OCI-LY1 (cell line): ENCODE results near the gene PTPRM.

Experiments used
- CTCF ChIP-seq: fragments of 200-600 bp; sonication (generic), shearing (Covaris generic); IDR thresholded peaks from 2 replicates; pipeline ENCODE4 v1.5.1; 2017; ENCODE audit warnings: mild to moderate bottlenecking, antibody characterized with exemption, low read length, moderate library complexity, mixed read lengths
- EZH2 ChIP-seq: fragments of 200-600 bp; sonication (generic), shearing (Covaris generic); IDR thresholded peaks from 2 replicates; pipeline ENCODE4 v1.8.0; 2017; ENCODE audit warnings: borderline replicate concordance, mixed run types, mild to moderate bottlenecking, antibody characterized with exemption, low read length, moderate library complexity, mixed read lengths

- no peak for TF ChIP-seq EZH2
- TF ChIP-seq CTCF = no peak
Observed at GRCh38 chr18:8051453-8051852, 484.3 kb downstream of the PTPRM start.
